ENCODE data around the gene DSCAML1. TPM values are rescaled to one million over a fixed set of nuclear protein-coding genes. Genes with fewer than 3 reads are reported as not detected.

Gene DSCAML1
- total RNA-seq, 1 experiment from 2014 or later: 0.03 TPM

DNA sequence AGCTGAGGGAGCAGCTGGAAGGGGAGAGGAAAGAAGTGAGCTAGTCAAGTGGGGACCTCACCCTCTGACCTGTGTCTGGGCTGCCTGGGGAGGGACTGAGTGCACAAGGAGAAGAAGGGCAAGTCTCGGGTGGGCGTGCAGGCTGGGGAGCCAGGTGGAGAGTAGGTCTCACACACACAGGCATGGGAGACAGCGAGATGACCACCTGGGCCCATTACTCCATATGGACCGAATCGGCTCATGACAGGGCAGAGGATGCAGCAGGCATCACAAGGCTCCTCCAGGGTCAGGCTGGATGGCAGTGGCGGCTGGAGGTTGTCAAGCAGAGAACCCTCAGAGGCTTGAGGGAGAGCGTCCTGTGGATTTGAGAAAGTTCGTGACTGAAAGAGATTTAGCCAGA, 405.8 kb downstream of the DSCAML1 start:
- Histone ChIP-seq H3K9me3 (replicated peaks) (no peaks in the 10 kb centered on the region), H3K27me3 (replicated peaks) (no peaks in the 10 kb centered on the region), H3K4me3 (no peak overlapping the region), H3K4me1 (replicated peaks) (peaks cover 4% of the 10 kb centered on the region; the same call in 1 of the 2 replicates), H3K36me3 (peaks cover 7% of the 10 kb centered on the region; the same call in 1 of the 2 replicates), H3K27ac (no peak overlapping the region)
- DNase-seq (ENCODE audit: low read depth in 1 of 2, low spot score in 2 of 2): no peak

DNA sequence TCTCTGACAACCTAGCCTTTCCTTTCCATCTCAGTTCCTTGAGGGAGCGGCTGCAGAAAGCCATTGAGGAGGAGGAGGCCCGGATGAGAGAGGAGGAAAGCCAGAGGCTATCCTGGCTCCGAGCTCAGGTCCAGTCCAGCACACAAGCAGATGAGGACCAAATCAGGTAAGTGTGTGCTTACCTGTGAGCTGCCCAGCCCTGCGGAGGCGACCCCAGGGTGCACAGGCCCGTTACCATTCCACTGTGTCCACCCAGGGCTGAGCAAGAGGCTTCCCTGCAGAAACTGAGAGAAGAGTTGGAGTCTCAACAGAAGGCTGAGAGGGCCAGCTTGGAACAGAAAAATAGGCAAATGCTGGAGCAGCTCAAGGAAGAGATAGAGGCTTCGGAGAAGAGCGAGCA, 406.3 kb downstream of the DSCAML1 start:
- Histone ChIP-seq H3K36me3 (peaks cover 7% of the 10 kb centered on the region; the same call in 1 of the 2 replicates), H3K4me3 (no peak overlapping the region), H3K4me1 (replicated peaks) (peaks cover 4% of the 10 kb centered on the region; the same call in 1 of the 2 replicates), H3K27ac (no peak overlapping the region), H3K27me3 (replicated peaks) (no peaks in the 10 kb centered on the region), H3K9me3 (replicated peaks) (no peaks in the 10 kb centered on the region)
- DNase-seq (ENCODE audit: low read depth in 1 of 2, low spot score in 2 of 2): no peak

DNA sequence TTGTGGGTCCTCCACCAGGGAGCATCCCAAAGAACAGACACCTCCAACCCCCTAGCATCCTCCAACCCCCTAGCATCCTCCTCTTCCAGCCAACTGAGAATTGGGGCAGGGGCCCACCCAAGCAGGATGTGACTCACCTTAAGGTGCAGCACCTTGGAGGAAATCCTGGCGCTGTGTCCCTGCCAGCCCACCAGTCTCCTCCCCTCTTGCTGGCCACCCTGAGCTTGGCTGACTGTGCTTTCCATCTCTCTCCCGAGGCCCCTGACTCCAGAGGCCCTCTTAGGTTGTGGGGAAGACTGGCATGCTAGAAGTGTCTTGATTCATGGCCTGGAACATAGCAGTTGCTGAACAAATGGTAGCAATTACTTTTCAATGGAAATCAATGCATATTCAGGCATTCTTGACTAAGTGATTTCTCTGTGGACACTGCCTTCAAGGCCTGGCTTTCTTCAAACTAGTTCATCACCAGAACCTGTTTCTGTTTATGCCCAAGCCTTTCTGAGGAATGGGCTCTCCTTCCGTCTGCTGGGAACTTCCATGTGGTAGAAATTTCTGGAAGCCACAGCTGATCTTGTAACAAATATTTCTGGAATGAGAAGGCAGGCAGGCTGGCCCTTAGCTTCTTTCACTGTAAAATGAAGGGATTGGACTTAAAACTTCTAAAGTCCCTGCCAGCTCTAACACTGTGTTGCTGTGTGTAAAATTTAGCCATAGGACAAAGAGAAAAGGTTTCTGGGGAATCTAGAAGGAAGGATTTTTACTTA, 408.8 kb downstream of the DSCAML1 start:
- Histone ChIP-seq H3K4me3 (no peak overlapping the region), H3K36me3 (peaks cover 7% of the 10 kb centered on the region; the same call in 1 of the 2 replicates), H3K9me3 (replicated peaks) (no peaks in the 10 kb centered on the region), H3K27me3 (replicated peaks) (no peaks in the 10 kb centered on the region), H3K4me1 (replicated peaks) (peaks cover 4% of the 10 kb centered on the region; the same call in 1 of the 2 replicates), H3K27ac (no peak overlapping the region)
- DNase-seq (ENCODE audit: low read depth in 1 of 2, low spot score in 2 of 2): no peak

DNA sequence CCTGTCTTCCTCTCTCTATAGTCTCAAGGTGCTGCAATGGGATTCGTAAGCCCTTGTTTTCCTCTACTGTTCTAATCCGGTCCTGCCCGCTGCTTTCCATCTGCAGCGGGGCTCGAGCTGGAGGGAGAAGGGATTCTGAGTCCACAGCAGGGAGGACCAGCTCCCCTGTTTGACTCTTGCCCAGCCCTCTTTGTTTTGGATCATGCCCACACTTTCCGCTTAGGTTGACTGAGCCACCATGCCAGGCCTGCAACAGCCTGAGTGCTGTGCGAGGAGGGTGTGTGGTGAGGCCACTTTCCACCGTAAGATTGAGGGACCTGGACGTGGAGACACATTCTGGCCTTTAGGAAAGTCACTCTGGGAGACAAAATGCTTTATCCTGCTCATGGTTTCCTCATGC, 411.1 kb downstream of the DSCAML1 start:
- no peak overlapping the region for H3K27ac ChIP-seq
- peaks cover 4% of the 10 kb centered on the region; the same call in 1 of the 2 replicates for H3K4me1 ChIP-seq (replicated peaks)
- no peak for DNase-seq (ENCODE audit: low read depth in 1 of 2, low spot score in 2 of 2)
- no peaks in the 10 kb centered on the region for H3K27me3 ChIP-seq (replicated peaks)
- H3K4me3 ChIP-seq: no peak overlapping the region
- no peaks in the 10 kb centered on the region for H3K9me3 ChIP-seq (replicated peaks)
- H3K36me3 ChIP-seq: no peaks in the 10 kb centered on the region

DNA sequence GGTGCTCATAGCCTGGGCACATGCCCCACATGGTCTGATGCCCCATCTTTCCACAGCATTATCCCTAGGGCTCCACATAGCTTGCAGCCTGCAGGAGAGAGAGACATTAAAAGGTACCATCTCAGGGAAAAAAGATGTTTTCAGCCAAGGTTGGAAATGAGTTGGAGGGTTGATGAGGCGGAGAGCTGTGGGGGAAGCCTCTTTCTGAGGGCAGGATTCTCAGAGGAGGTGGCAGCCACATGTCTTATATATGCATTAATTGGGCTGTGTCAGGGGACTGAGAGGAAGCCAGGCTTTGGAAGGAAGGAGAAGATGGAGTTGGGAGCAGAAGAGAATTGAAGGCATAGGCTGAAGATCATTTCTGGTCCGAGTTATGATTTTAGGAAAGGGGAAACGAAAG, 411.5 kb downstream of the DSCAML1 start:
- H3K27ac ChIP-seq: no peak overlapping the region
- H3K36me3 ChIP-seq: no peaks in the 10 kb centered on the region
- DNase-seq (ENCODE audit: low read depth in 1 of 2, low spot score in 2 of 2): no peak
- H3K27me3 ChIP-seq (replicated peaks): no peaks in the 10 kb centered on the region
- H3K4me1 ChIP-seq (replicated peaks): peaks cover 4% of the 10 kb centered on the region; the same call in 1 of the 2 replicates
- H3K4me3 ChIP-seq: no peak overlapping the region
- no peaks in the 10 kb centered on the region for H3K9me3 ChIP-seq (replicated peaks)

DNA sequence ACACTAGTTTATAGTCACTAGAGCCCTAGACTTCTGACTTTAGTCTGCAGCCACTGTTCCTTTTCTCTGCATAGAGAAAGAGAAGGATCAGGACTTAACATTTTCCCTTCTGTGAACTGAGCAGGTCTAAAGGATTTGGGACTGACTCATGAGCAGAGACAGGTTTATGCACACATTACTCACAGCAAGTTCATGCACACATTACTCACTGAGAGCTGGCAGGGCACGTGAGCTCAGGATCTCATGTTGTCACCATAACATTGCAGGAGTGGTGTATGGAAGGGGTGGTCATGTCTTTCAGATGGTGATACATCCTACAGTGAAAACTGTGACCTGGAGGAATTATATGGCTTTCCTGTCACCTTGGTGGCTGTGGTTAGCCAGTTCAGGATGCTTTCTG, 413.0 kb downstream of the DSCAML1 start:
- no peak for DNase-seq (ENCODE audit: low read depth in 1 of 2, low spot score in 2 of 2)
- Histone ChIP-seq H3K27ac (no peak overlapping the region), H3K36me3 (no peaks in the 10 kb centered on the region), H3K9me3 (replicated peaks) (no peaks in the 10 kb centered on the region), H3K27me3 (replicated peaks) (no peaks in the 10 kb centered on the region), H3K4me1 (replicated peaks) (no peaks in the 10 kb centered on the region), H3K4me3 (no peak overlapping the region)

DNA sequence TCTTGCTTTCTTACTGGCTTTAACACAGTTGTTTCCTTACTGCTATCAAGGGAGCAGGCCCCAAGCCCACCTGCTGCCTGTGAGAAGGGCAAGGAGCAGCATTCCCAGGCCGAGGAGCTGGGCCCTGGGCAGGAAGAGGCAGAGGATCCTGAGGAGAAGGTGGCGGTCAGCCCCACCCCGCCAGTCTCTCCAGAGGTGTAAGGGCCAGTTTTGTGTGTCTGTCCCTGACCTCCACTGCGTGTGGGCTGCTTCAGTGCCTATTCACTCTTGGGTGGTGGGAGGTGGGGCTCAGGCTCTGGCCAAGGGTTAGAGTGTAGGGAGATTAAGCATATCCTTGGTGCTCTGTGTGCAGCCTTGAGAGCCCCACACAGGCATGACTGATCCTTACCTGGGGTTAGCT, 414.3 kb downstream of the DSCAML1 start:
- no peaks in the 10 kb centered on the region for H3K4me1 ChIP-seq (replicated peaks)
- DNase-seq (ENCODE audit: low read depth in 1 of 2, low spot score in 2 of 2): no peak
- H3K27ac ChIP-seq: no peak overlapping the region
- no peaks in the 10 kb centered on the region for H3K9me3 ChIP-seq (replicated peaks)
- H3K36me3 ChIP-seq: no peaks in the 10 kb centered on the region
- no peaks in the 10 kb centered on the region for H3K27me3 ChIP-seq (replicated peaks)
- H3K4me3 ChIP-seq: no peak overlapping the region

DNA sequence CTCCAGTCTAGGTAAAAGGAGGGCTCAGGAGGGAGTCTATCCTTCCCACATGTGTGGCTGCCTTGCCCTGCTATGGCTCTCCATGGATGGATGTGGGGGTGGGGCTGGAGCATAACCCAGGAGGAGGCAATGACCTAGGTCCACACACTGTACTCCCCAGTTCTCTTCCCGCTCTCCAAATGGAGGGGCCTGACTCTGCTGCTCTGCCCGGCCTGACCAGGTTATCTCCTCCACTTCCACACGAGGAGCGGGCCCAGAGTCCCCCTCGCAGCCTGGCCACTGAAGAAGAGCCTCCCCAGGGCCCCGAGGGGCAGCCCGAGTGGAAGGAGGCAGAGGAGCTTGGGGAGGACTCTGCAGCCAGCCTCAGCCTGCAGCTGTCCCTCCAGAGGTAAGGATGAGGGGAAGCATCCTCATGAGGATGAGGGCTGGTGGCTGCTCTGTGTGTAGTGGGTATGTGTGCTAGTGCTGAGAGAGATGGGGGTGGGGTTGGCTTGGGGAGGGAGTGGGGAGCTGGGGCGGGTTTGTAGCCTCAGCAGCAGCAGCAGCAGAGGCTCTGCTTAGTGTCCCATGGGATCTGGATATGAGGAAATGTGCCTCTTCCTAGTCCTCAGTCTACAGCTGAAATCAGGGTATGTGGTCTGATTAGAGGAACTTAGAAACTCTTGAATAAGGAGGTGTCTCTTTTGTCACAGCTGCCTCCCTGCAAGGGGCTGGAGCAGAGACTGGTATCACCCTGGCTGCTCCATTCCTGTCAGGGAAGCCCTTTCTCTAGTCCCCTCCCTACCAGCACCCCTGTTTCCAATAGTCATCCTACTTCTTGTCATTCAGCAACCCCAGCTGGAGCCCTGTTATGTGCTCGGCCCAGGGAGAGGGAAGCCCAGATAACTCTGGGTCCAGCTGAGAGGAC, 415.3 kb downstream of the DSCAML1 start:
- H3K27ac ChIP-seq: no peak overlapping the region
- H3K27me3 ChIP-seq (replicated peaks): no peaks in the 10 kb centered on the region
- H3K4me3 ChIP-seq: no peak overlapping the region
- H3K36me3 ChIP-seq: no peaks in the 10 kb centered on the region
- no peak for DNase-seq (ENCODE audit: low read depth in 1 of 2, low spot score in 2 of 2)
- H3K4me1 ChIP-seq (replicated peaks): no peaks in the 10 kb centered on the region
- no peaks in the 10 kb centered on the region for H3K9me3 ChIP-seq (replicated peaks)

DNA sequence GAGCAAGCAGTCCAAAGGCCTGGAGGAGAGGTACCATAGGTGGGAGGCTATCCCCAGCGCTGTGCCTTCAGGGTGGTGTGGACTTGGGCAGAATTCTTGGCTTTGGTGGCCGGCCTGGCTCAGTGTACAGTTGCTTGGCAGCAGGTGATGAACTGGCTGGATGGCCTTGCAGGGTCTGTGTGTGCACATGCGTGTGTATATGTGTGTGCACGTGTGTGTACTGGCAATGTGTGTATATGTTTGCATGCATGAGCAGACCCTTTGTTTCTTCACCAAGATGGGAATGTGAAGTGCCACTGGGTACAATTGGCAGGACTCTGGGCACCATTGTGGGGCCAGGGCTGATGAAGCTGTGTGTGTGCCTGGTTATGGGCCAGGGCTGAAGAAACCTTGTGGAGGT, 416.3 kb downstream of the DSCAML1 start:
- Histone ChIP-seq H3K27me3 (replicated peaks) (no peaks in the 10 kb centered on the region), H3K9me3 (replicated peaks) (no peaks in the 10 kb centered on the region), H3K4me3 (no peak overlapping the region), H3K27ac (no peak overlapping the region), H3K4me1 (replicated peaks) (no peaks in the 10 kb centered on the region), H3K36me3 (no peaks in the 10 kb centered on the region)
- DNase-seq (ENCODE audit: low read depth in 1 of 2, low spot score in 2 of 2): no peak

DNA sequence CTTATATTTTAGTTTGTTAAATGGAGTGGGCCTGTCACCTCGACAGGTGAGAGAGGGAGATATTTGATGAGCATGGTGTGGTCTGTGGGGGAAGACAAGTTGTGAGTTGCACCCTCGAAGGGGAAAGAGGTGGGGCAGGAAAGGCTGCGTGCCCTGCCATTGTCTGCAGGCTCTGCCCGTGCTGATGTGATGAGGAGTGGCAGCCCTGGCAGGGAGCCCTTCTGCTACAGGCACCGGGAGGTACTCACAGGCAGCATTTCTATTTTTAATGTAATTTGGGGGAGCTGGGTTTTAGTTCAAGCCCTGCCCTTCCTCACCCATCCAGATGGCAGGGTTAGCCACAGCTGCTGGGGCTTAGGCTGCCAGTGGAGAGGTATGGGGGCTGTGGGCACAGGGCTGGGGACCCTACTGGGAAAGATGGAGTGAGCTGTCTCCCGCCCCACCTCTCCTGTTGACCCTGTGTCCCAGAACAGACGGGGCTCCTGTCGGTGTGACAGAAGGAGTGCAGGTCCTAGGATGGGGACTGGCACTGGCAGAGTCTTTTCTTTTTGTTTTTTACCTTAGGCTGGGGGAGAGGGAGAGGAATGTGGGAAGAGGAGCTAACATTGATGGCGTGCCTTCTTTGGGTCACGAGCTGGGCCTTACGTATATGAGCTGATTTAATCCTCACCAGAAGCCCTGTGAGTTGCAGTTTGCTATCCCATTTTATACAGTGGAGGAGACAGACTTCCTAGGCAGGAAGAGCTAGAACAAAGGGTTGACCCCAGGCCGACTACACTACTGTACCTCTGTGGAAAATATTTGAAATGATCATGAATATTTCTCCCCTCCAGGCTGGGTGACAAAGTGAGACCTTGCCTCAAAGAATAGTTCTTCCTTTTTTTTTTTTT, 417.8 kb downstream of the DSCAML1 start:
- DNase-seq (ENCODE audit: low read depth in 1 of 2, low spot score in 2 of 2): no peak
- H3K36me3 ChIP-seq: no peaks in the 10 kb centered on the region
- no peaks in the 10 kb centered on the region for H3K9me3 ChIP-seq (replicated peaks)
- H3K27me3 ChIP-seq (replicated peaks): no peaks in the 10 kb centered on the region
- no peak overlapping the region for H3K27ac ChIP-seq
- H3K4me3 ChIP-seq: no peak overlapping the region
- no peaks in the 10 kb centered on the region for H3K4me1 ChIP-seq (replicated peaks)

Other genes starting within 250 kb of the DSCAML1 start
- not detected in 2 replicates for gene FXYD2, start 27.5 kb upstream of the DSCAML1 start, total RNA-seq (2014; rRNA removed; shearing (Covaris generic))
- gene FXYD6, start 79.4 kb upstream of the DSCAML1 start, total RNA-seq (2014; rRNA removed; shearing (Covaris generic)): 0.05 TPM in 1 of 2 replicates, not detected in the other
- gene TMPRSS13, start 132.2 kb upstream of the DSCAML1 start, total RNA-seq (2014; rRNA removed; shearing (Covaris generic)): not detected in 2 replicates
- not detected in 2 replicates for gene IL10RA, start 189.2 kb upstream of the DSCAML1 start, total RNA-seq (2014; rRNA removed; shearing (Covaris generic))